GM04504 (cell line): ENCODE data around the gene INSIG1.

Source experiments
- DNase-seq: peaks from one replicate; pipeline ENCODE4 v3.0.0-alpha.2; 2012; ENCODE audit warnings: low read depth

Gene INSIG1

DNA sequence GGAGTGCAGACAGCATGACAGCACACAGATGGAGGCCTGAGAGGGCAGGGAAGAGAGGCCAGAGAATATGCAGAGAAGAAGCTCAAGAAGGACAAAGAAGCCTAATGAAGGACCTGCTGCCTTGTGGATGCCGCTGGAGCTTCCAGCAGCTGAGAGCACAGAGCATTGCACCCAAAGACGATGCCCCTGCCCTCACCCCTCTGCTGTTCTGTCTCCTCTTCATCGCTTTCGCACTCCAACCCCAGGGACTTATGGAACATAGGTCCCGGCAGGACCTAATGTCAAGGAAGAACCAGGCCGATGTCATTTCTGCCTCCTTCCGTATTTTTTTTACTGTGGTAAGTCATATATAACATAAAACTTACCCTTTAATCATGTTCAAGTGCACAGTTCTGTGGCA is 12.3 kb upstream of the INSIG1 start:
- DNase-seq = no peak

DNA sequence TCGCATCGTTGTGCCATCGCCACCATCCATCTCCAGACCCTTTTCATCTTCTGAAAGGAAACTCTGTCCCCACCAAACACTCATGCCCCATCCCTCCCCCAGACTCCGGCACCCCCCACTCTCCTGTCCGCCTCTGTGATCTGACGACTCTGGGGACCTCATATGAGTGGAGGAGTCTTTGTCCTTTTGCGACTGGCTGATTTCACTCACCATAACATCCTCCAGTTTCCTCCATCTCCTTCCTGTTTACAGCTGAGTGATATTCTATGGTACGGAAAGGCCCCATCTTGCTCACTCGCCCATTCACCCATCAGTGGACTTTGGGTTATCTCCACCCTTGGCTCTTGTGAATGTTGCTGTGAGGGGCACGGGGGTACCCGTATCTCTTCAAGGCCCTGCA is 11.8 kb upstream of the INSIG1 start:
- no peak for DNase-seq

- no peak for DNase-seq
Measured at GRCh38 chr7:155286686-155287085, 11.0 kb upstream of the INSIG1 start.

DNA sequence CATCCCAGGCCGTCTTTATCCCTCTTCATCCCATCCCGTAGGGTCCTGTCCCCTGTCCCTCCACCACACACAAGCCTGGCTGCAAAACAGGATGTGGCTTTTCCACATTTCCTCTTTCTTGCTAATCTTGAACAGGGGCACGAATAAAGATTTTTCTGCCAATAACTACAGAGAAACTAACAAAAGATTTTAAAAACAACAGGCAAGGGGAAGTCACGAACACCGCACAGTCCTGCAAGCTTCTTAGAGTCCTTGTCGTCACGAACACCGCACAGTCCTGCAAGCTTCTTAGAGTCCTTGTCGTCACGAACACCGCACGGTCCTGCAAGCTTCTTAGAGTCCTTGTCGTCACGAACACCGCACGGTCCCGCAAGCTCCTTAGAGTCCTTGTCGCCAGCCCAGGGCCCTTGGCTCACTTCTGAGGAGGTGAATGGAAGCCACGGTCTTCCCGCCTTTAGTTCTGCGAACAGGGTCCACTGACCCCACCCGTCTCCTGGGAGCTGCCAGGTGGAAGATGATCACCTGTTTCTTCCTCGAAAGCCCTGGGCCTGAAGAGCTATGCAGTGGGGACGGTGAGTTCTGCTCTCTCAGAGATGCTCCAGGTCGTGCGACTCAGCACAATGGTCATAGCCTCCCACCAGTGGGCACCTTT is 10.3 kb upstream of the INSIG1 start:
- no peak for DNase-seq

- no peak for DNase-seq
Measured at GRCh38 chr7:155288055-155288454, 9.6 kb upstream of the INSIG1 start.

DNA sequence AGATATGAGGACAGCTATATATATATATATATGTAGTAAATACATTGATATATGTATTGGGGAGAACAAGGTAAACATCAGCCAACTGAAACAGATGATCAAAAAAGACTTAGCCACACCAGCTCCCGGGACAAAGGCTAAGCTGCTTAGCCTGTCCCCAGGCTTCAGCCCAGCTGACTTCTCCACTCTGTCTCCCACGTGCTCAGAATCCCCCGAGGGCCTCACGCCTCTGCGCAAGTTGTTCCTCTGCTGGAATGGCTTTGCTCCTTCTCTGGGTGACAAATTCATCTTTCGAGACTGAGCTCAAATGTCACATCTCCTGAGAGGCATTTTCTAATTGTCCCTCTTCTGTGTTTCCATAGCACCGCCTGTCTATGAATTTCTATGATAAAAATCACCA is 8.6 kb upstream of the INSIG1 start:
- no peak for DNase-seq

GRCh38 chr7:155289949-155290501 is 7.7 kb upstream of the INSIG1 start:
- no peak for DNase-seq

- DNase-seq = peak; percentile 51
Measured at GRCh38 chr7:155291045-155291530, 6.6 kb upstream of the INSIG1 start.

- no peak for DNase-seq
Measured at GRCh38 chr7:155291729-155292128, 5.9 kb upstream of the INSIG1 start.

GRCh38 chr7:155292680-155293226 is 4.9 kb upstream of the INSIG1 start:
- no peak for DNase-seq

GRCh38 chr7:155293721-155294510 is 3.8 kb upstream of the INSIG1 start:
- no peak for DNase-seq

- no peak for DNase-seq
Measured at GRCh38 chr7:155294511-155294778, 3.2 kb upstream of the INSIG1 start.

- DNase-seq = no peak
Measured at GRCh38 chr7:155295511-155295910, 2.2 kb upstream of the INSIG1 start.

DNA sequence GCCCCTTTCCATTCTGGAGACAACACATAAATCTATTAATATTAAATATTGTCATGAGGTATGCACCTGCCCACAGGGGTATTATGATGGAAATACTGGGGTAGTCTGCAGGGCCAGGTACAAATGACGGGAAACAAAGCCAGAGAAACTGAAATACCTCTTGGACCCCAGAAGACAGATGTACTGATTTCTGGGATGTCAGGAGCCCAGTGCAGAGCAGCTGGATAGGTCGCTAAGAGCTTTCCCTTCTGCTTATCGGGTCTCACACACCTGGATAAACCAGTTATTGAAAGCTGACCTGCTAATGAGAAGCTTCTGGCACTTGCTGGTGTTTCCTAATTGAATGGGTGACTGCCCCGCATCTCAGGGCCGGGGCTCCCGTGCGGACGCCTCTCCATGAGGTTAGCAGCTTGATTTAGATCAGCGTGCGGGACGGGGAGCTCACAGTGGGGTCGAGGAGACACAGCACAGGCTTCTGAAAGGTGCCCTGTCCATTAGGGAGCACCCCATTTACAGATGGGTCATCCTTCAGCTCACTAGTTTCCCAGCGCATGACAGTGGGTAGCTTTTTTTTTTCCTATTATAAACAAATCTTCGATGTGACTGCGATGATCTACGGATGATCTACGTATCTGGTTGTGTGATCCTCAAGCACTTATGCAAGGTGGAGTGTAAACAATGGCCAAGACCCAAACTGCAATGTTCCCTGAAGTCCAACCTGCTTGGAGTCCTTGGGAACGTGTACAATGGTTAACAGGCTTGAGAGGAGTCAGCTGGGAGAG is 1.5 kb upstream of the INSIG1 start:
- DNase-seq = no peak

GRCh38 chr7:155296788-155297516 is 726 bp upstream of the INSIG1 start:
- DNase-seq = peak; percentile 71

GRCh38 chr7:155298288-155298833 is 683 bp downstream of the INSIG1 start:
- DNase-seq = no peak

DNA sequence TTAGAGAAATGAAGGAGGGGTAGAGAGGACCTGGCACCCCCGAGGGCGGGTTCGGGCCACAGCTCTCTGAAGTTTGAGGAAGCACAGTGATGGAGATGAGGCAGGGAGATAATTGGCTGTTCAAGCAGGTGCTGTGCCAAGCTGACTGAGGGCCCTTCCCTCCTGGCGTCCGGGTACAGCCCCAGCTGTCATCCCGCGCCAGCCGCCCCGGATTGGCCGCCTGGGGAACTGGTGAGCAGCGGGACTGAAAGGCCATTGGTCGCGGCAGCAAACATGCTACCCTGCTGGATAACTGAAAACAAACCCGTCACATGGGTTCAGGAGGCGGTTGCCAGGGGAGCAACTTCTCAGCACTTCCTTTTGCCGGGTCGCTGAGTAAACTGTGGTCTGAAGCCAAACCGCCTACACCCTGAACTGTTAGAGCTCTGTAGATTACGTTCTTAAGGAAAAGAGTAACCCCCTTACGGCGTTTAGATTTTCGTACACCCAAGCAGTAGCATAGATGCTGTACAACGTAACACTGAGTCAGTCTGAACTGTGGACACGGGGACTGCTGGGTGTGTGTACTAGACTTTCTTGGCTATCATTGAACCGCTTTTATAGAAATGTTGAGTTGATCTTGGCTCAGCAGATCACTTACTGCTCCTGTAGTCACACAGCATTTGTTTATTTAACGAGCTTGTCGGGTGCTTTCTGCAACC is 1.3 kb downstream of the INSIG1 start:
- peak; percentile 90 for DNase-seq

- no peak for DNase-seq
Measured at GRCh38 chr7:155299535-155300202, 2.0 kb downstream of the INSIG1 start.

GRCh38 chr7:155300641-155301452 is 3.2 kb downstream of the INSIG1 start:
- no peak for DNase-seq
